GM18526 (cell line): ENCODE results near the gene CCDC38.

ENCODE experiments used
- POLR2A ChIP-seq: IDR thresholded peaks from 3 replicates; pipeline ENCODE4 v1.6.1; 2011; ENCODE audit not compliant: insufficient read length; ENCODE audit errors: extremely low read depth

Gene CCDC38

DNA sequence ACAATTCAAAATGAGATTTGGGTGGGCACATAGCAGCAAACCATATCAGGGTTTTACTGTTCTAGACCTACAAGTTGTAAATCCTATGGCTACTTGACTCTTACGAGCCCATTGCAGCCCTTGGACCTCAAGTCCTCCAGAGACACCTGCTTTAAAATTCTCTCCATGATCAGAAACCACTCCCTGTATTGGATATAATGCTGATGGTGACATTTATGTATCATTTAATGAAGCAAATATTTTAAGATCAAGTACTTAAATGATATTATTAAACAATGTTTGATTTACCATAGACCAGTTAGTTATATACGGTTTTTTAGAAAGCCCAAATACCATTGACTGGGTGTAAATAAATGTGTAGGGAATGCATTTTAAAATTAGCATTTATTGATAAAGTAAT lies 24.9 kb upstream of the CCDC38 start:
- no peak for TF ChIP-seq POLR2A

DNA sequence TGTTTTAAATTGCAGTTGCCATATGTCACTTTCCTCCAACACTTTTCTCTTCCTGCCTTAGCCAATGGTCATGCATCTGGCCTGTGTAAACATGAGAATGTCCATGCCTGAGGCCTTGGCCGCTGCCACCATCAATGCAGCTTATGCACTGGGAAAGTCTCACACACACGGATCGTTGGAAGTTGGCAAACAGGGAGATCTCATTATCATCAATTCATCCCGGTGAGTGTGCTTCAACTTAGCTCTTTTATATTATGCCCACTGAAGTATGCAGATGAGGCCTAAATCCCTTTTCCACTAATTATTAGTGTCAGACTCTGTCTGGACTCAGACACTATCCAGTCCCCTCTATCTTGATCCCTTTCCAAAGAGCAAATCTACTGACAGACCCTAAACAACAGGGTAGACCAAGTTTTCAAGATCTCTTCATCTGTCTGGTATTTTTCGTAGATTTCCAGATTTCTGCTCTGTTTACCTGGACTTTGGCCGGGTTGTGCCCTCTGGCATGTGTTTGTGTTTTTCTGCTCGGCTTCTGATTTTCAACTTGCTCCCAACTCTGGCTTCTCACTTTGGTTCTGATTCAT lies 24.0 kb upstream of the CCDC38 start:
- TF ChIP-seq POLR2A: no peak

- no peak for TF ChIP-seq POLR2A
These were observed 20.7 kb upstream of the CCDC38 start for GRCh38 chr12:95963096-95963495.

- TF ChIP-seq POLR2A: no peak
These were observed 19.8 kb upstream of the CCDC38 start for GRCh38 chr12:95962222-95962621.

DNA sequence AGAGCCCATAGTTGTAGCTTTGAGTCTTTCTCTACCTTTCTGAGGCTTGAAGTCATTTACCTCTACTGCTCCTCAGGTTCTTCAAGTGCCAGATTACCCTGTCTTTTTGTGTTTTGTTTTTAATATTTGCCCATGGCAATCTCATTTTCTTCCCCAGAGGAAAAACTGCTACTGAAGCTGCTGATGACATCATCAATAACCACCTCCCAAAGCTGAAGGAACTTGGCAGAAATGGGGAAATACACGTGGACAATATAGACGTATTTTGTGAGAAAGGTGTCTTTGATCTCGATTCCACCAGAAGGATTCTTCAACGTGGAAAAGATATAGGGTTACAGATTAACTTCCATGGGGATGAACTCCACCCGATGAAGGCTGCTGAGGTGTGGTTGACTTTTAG lies 17.8 kb upstream of the CCDC38 start:
- TF ChIP-seq POLR2A: no peak

DNA sequence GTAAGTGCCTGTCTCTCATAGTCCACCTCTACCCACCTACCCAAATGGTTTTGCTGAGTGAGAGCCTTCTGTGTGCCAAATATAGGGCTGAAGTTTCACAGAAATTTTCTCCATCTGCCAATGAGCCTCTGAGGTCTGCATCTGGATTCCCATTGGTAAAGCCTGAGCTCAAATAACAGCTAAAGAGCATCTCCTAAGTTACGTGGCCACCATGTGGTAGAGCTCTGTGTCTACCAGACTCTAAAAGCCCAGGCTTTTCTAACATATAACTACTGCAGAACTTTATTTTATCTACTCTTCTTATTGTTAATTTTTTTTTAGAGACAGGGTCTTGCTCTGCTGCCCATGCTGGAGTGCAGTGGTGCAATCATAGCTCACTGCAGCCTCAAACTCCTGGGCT lies 16.7 kb upstream of the CCDC38 start:
- TF ChIP-seq POLR2A: no peak

- no peak for TF ChIP-seq POLR2A
These were observed 14.2 kb upstream of the CCDC38 start for GRCh38 chr12:95956557-95957145.

GRCh38 chr12:95955549-95956159 lies 13.2 kb upstream of the CCDC38 start:
- no peak for TF ChIP-seq POLR2A

- TF ChIP-seq POLR2A: no peak
These were observed 10.6 kb upstream of the CCDC38 start for GRCh38 chr12:95953000-95953399.

GRCh38 chr12:95951515-95951914 lies 9.1 kb upstream of the CCDC38 start:
- no peak for TF ChIP-seq POLR2A

GRCh38 chr12:95949477-95950206 lies 7.2 kb upstream of the CCDC38 start:
- TF ChIP-seq POLR2A: no peak

- TF ChIP-seq POLR2A: no peak
These were observed 1.8 kb upstream of the CCDC38 start for GRCh38 chr12:95944108-95944704.

DNA sequence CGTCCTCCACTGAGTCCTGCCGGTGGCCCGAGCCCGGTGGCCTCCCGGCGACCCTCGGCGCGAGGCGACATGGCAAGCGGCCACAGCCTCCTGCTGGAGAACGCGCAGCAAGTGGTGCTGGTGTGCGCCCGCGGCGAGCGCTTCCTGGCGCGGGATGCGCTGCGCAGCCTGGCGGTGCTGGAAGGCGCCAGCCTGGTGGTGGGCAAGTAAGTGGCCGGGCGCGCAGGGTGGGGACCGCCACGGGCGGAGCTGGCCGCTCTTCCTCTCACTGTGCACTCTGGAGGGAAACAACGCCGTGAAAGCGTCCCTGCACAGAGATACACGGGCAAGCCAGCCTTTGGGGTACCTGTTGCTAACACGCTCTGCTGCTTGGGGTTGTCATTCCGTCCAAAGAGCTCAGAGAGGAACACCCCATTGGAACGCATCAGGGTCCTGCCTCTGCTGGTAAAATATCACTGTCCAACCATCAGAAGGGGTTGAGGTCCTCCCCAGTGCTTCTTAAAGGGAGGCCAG lies 972 bp upstream of the CCDC38 start, which contains the start of gene AMDHD1:
Gene AMDHD1 (plus strand): TSS at position 2 of the 513 bp plus-strand sequence. CDS start 68 bp downstream, at position 70.
- TF ChIP-seq POLR2A: no peak

GRCh38 chr12:95942101-95942523 lies 302 bp downstream of the CCDC38 start:
- no peak for TF ChIP-seq POLR2A

DNA sequence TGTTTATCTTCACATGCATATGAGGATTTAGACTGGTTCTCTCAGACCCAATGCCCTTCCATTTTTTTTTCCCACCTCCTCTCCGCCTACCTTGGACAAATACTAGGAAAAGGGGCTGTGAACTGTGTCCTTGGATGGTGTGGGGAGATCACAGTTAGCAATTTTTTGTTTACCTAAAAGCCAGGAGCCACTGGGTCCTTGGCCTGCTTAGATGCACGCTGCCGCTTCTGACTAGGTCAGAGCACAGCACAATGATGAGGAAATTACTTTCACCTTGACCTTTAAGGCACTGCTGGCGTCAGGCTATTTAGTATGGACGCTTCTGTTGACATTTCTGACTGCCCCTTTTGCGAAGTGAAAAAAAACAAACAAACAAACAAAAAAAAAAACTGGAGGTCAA lies 1.9 kb downstream of the CCDC38 start:
- no peak for TF ChIP-seq POLR2A
